Hepatocyte (in vitro differentiated cells): Measurements from ENCODE around the gene YBX2. TPM values are rescaled to one million over a fixed set of nuclear protein-coding genes. Genes with fewer than 3 reads are reported as not detected.

ENCODE experiments used
- DNase-seq: peaks from one replicate; pipeline ENCODE4 v3.0.0-alpha.2; 2016; ENCODE audit warnings: low spot score
- H2AFZ ChIP-seq: fragments of 200-600 bp; sonication (generic); 2 replicates; pipeline ENCODE4 v1.6.0; 2016; ENCODE audit warnings: antibody characterized with exemption, mild to moderate bottlenecking
- H3K27ac ChIP-seq: fragments of 200-600 bp; sonication (generic); 2 replicates; pipeline ENCODE4 v1.5.1; 2016; ENCODE audit warnings: mild to moderate bottlenecking
- H3K27me3 ChIP-seq: fragments of 200-600 bp; sonication (generic); 2 replicates; pipeline ENCODE4 v1.6.1; 2016
- H3K36me3 ChIP-seq: fragments of 200-600 bp; sonication (generic); replicated peaks from 2 replicates; pipeline ENCODE4 v1.5.1; 2016; ENCODE audit warnings: low read depth; ENCODE audit not compliant: insufficient read depth
- H3K4me1 ChIP-seq: fragments of 200-600 bp; sonication (generic); 2 replicates; pipeline ENCODE4 v1.5.1; 2016; ENCODE audit warnings: mild to moderate bottlenecking, moderate library complexity; ENCODE audit not compliant: insufficient read depth
- H3K4me2 ChIP-seq: fragments of 200-600 bp; sonication (generic); 2 replicates; pipeline ENCODE4 v1.6.0; 2016
- H3K4me3 ChIP-seq: fragments of 200-600 bp; sonication (generic); 2 replicates; pipeline ENCODE4 v1.5.1; 2016; ENCODE audit warnings: mild to moderate bottlenecking
- H3K79me2 ChIP-seq: fragments of 200-600 bp; sonication (generic); 2 replicates; pipeline ENCODE4 v1.6.0; 2017; ENCODE audit warnings: mild to moderate bottlenecking
- H3K9me2 ChIP-seq: fragments of 200-600 bp; sonication (generic); replicated peaks from 2 replicates; pipeline ENCODE4 v1.6.0; 2017; ENCODE audit warnings: mild to moderate bottlenecking; ENCODE audit not compliant: insufficient read depth
- H3K9me3 ChIP-seq: fragments of 200-600 bp; sonication (generic); 2 replicates; pipeline ENCODE4 v1.5.1; 2016; ENCODE audit warnings: low read depth, mild to moderate bottlenecking
- H4K20me1 ChIP-seq: fragments of 200-600 bp; sonication (generic); 2 replicates; pipeline ENCODE4 v1.6.0; 2016; ENCODE audit warnings: mild to moderate bottlenecking; ENCODE audit not compliant: insufficient read depth, poor library complexity, severe bottlenecking
- EZH2 ChIP-seq: fragments of 200-600 bp; sonication (generic); IDR thresholded peaks from 2 replicates; pipeline ENCODE4 v1.6.1; 2016; ENCODE audit warnings: antibody characterized with exemption, mild to moderate bottlenecking, borderline replicate concordance
- EZH2phosphoT487 ChIP-seq: fragments of 200-600 bp; sonication (generic); IDR thresholded peaks from one replicate; pipeline ENCODE4 v1.6.1; 2018; ENCODE audit warnings: antibody characterized with exemption, mild to moderate bottlenecking, low read depth, moderate library complexity; ENCODE audit not compliant: unreplicated experiment, severe bottlenecking
- WGBS: methylation state at CpG from one replicate; pipeline ENCODE4 v1.1.6; 2016; ENCODE audit warnings: low lambda C conversion rate; ENCODE audit errors: missing lambda C conversion rate; 5-methylcytosine and 5-hydroxymethylcytosine counted together
- polyA plus RNA-seq: library from polyadenylated mRNA; unstranded; fragments of >200 nt; fragmentation: Nextera tagmentation; extraction: Ambion mirVana; gene quantifications from 2 replicates; pipeline ENCODE4 v1.2.1, GENCODE V29; 2016
- total RNA-seq: library from RNA; depleted of rRNA; stranded (reverse); fragments of >200 nt; gene quantifications from 2 replicates; pipeline ENCODE4 v1.2.3, GENCODE V29; 2014
- TF ChIP-seq, protein P1 (sequence below): fragments of 200-600 bp; sonication (generic); IDR thresholded peaks from 2 replicates; pipeline ENCODE4 v1.5.1; 2016; ENCODE audit warnings: antibody characterized with exemption, mild to moderate bottlenecking; ENCODE audit not compliant: poor library complexity

The YBX2 gene
- total and polyA plus RNA-seq, 2 experiments from 2014 or later = 1.3 to 1.7 TPM

DNA sequence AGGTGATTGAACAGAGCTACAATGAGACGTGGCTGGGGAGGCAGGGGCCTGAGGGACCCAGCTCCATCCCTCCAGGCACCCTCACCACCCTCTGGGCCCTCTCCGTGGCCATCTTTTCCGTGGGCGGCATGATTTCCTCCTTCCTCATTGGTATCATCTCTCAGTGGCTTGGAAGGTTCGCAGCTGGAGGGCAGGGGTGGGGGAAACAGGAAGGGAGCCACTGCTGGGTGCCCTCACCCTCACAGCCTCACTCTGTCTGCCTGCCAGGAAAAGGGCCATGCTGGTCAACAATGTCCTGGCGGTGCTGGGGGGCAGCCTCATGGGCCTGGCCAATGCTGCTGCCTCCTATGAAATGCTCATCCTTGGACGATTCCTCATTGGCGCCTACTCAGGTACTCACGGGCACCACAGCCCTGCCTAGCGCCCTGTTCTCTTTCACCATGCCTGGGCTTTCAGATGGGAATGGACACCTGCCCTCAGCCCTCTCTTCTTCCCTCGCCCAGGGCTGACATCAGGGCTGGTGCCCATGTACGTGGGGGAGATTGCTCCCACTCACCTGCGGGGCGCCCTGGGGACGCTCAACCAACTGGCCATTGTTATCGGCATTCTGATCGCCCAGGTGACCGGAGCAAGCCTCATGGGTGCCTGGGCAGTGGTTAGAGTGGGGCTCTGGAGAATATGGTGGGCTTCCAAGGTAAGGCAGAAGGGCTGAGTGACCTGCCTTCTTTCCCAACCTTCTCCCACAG is 10.8 kb downstream of the YBX2 start:
- no peak for DNase-seq
- Histone ChIP-seq H3K4me2 (no peak overlapping the region), H3K4me1 (peaks cover 13% of the 10 kb centered on the region), H3K4me3 (no peak overlapping the region), H4K20me1 (no peaks in the 10 kb centered on the region), H2AFZ (no peak overlapping the region), H3K79me2 (no peaks in the 10 kb centered on the region), H3K9me3 (no peaks in the 10 kb centered on the region), H3K9me2 (no peaks in the 10 kb centered on the region), H3K27ac (no peak overlapping the region), H3K36me3 (no peaks in the 10 kb centered on the region), H3K27me3 (peaks cover 4% of the 10 kb centered on the region)
- TF ChIP-seq, protein P1, sequence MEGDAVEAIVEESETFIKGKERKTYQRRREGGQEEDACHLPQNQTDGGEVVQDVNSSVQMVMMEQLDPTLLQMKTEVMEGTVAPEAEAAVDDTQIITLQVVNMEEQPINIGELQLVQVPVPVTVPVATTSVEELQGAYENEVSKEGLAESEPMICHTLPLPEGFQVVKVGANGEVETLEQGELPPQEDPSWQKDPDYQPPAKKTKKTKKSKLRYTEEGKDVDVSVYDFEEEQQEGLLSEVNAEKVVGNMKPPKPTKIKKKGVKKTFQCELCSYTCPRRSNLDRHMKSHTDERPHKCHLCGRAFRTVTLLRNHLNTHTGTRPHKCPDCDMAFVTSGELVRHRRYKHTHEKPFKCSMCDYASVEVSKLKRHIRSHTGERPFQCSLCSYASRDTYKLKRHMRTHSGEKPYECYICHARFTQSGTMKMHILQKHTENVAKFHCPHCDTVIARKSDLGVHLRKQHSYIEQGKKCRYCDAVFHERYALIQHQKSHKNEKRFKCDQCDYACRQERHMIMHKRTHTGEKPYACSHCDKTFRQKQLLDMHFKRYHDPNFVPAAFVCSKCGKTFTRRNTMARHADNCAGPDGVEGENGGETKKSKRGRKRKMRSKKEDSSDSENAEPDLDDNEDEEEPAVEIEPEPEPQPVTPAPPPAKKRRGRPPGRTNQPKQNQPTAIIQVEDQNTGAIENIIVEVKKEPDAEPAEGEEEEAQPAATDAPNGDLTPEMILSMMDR = no peak
- TF ChIP-seq EZH2phosphoT487 (no peak), EZH2 (no peak)
- WGBS = 96% methylated on average over 17 of the region's 18 CpGs

DNA sequence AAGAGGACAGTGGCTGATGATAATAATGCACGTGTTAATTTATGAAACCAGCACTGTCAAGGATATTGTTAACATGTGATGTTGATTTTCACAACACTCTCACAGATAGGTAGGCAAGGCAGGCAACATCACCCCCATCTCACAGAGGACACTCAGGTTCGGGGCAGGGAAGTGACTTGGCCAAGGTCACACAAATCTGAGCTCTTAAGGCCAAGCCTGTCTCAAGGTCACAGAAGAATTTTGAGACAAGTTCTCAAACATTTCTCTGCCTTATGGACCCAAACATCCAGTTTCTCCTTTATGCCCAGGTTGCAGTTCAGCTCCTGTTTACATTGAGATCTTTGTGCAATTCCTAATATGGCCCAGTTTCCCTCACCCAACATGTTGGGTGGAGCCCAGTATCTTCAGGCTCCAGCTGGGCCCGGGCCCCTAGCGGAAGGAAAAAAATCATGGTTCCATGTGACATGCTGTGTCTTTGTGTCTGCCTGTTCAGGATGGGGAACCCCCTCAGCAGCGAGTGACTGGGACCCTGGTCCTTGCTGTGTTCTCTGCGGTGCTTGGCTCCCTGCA is 11.6 kb downstream of the YBX2 start:
- no peaks in the 10 kb centered on the region for H3K79me2 ChIP-seq
- H3K36me3 ChIP-seq = no peaks in the 10 kb centered on the region
- H2AFZ ChIP-seq = no peak overlapping the region
- H3K27me3 ChIP-seq = peaks cover 4% of the 10 kb centered on the region
- no peak for DNase-seq
- WGBS = 71% methylated on average over 6 of the region's 6 CpGs
- TF ChIP-seq EZH2phosphoT487 (no peak), EZH2 (no peak)
- TF ChIP-seq, protein P1 = no peak
- H3K4me2 ChIP-seq = peak overlapping the region; percentile 86
- no peaks in the 10 kb centered on the region for H4K20me1 ChIP-seq
- H3K27ac ChIP-seq = no peak overlapping the region
- H3K9me3 ChIP-seq = no peaks in the 10 kb centered on the region
- no peaks in the 10 kb centered on the region for H3K9me2 ChIP-seq
- no peak overlapping the region for H3K4me3 ChIP-seq
- H3K4me1 ChIP-seq = peaks cover 13% of the 10 kb centered on the region

DNA sequence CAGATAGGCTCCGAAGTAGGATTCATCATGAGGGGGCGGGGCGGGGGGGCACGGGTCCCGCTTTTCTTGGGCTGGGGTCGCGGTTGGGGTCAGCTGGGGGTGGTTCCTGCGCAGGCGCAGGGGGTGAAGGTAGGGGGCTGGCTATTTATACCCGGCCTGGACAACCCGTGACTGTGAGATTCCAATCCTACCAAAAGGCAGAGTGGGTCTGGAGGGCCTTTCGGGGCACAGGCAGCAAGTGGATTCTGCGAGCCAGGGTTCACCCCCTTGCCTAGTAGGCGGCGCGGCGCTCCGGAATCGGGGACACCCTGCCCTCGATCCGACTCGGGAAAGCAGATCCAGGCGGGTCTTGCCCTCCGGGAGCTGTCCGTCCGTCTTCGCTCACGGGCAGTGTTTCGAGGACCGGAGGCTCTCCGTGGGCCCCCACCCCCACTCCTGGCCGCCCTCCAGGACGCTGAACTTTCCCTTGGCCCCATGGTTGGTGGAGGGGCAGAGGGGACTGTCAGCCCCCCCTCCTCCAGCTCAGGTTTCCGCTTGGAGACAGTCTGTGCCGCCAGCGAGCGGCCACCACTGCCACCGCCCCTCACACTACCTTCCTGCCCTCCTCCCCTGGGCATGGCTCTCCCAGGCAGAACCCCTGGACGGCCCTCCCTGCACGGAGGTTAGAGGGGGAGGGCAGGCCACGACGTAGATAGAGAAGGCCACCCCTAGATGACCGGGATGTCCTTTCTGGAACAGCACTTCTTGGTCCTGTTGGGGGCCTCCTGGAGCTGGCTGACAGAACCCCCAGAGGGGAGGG is 12.3 kb downstream of the YBX2 start:
- Histone ChIP-seq H3K79me2 (no peaks in the 10 kb centered on the region), H2AFZ (no peak overlapping the region), H3K36me3 (no peaks in the 10 kb centered on the region), H3K9me3 (no peaks in the 10 kb centered on the region), H3K27me3 (peaks cover 4% of the 10 kb centered on the region), H4K20me1 (no peaks in the 10 kb centered on the region), H3K4me3 (peak overlapping the region; percentile 30), H3K27ac (no peak overlapping the region), H3K4me2 (peak overlapping the region; percentile 86), H3K4me1 (peaks cover 13% of the 10 kb centered on the region), H3K9me2 (no peaks in the 10 kb centered on the region)
- DNase-seq = peak; percentile 47
- WGBS = 3% methylated on average over 25 of the region's 43 CpGs
- TF ChIP-seq EZH2phosphoT487 (no peak), EZH2 (no peak)
- TF ChIP-seq, protein P1 = no peak
